IPS-18a (cell line): ENCODE data around the gene EGFL7.

ENCODE experiments used
- H3K27ac ChIP-seq: one replicate; pipeline ENCODE4 v1.5.1; 2013; ENCODE audit warnings: low read length
- H3K27me3 ChIP-seq: one replicate; pipeline ENCODE4 v1.6.1; 2013; ENCODE audit warnings: mild to moderate bottlenecking, low read length; ENCODE audit not compliant: control insufficient read depth, insufficient read depth
- H3K36me3 ChIP-seq: one replicate; pipeline ENCODE4 v1.6.1; 2013; ENCODE audit warnings: low read depth, low read length; ENCODE audit not compliant: control insufficient read depth
- H3K4me1 ChIP-seq: one replicate; pipeline ENCODE4 v1.6.1; 2013; ENCODE audit warnings: low read depth, low read length; ENCODE audit not compliant: control insufficient read depth
- H3K4me3 ChIP-seq: one replicate; pipeline ENCODE4 v1.5.1; 2013; ENCODE audit warnings: low read length
- H3K9ac ChIP-seq: one replicate; pipeline ENCODE4 v1.6.1; 2013; ENCODE audit warnings: mild to moderate bottlenecking, low read length, moderate library complexity
- H3K9me3 ChIP-seq: one replicate; pipeline ENCODE4 v1.6.1; 2013; ENCODE audit warnings: low read depth, low read length; ENCODE audit not compliant: control insufficient read depth

The EGFL7 gene

DNA sequence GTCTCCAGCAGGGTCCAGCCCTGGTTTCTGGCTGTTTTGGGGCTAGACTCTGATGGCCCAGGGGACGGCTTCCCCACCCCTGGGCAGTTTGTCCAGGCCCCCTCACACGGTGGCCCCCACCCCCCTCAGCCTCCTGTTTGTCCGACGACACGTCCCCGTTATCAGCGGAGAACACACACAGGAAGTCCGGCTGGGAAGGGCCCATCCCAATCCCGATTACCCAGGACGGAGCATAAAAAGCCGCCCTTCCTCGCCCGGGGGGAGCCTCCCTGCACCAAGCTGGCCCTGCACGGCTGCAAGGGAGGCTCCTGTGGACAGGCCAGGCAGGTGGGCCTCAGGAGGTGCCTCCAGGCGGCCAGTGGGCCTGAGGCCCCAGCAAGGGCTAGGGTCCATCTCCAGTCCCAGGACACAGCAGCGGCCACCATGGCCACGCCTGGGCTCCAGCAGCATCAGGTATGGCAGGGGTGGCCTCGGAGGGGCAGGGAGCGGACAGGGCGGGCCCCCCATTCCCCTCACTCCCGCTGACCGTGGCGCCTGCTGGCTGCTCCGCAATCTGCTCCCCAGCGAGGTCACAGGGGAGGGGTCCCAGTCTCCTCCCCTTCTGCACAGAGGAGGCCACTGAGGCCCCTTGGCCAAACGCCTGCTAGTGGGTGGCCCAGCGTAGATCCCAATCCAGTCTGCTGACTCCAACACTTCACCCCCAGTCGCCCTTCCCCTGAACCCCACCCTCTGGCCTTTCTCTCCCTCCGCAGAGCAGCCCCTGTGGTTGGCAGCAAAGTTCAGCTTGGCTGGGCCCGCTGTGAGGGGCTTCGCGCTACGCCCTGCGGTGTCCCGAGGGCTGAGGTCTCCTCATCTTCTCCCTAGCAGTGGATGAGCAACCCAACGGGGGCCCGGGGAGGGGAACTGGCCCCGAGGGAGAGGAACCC is at the start of gene EGFL7:
Gene EGFL7 (plus strand): TSS at position 261 of the 926 bp plus-strand sequence. CDS start 5,367 bp downstream, outside the sequence.
- no peaks in the 10 kb centered on the region for H3K4me1 ChIP-seq
- no peak within 1 kb of the TSS for H3K4me3 ChIP-seq
- no peak within 1 kb of the TSS for H3K27ac ChIP-seq
- peaks cover 10% of the 10 kb centered on the region for H3K27me3 ChIP-seq
- no peaks in the 10 kb centered on the region for H3K9me3 ChIP-seq
- H3K36me3 ChIP-seq = no peaks in the 10 kb centered on the region
- no peak within 1 kb of the TSS for H3K9ac ChIP-seq

DNA sequence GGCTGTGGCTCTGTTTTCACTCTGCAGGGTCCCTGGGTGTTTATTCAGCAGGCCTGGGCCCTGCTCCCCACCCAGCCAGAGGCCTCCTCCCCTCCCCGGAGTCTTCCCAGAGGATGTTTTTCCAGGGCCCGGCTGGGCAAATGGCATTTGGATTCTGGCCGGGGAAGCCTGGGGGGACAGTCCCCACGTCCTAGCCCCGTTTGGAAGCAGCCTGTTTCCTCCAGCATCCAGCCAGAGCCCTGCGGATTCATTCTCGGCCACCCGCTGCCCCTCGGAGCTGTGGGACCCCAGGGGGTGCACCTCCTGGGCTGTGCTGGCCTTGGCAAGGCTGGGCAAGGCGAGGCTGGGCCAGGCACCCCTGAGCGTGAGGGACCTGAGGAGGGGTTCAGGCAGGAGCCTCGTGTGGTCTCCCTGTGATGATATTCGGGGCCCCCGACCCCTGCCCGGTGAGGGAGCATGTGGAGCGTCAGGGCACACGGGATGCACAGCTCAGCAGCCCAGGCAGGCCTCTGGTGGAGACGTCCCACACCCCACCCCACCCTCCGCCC is 48.8 kb upstream of the EGFL7 start:
- Histone ChIP-seq H3K9ac (no peak overlapping the region), H3K4me3 (no peak overlapping the region), H3K9me3 (no peaks in the 10 kb centered on the region), H3K27me3 (no peaks in the 10 kb centered on the region), H3K27ac (no peak overlapping the region), H3K36me3 (no peaks in the 10 kb centered on the region), H3K4me1 (no peaks in the 10 kb centered on the region)

DNA sequence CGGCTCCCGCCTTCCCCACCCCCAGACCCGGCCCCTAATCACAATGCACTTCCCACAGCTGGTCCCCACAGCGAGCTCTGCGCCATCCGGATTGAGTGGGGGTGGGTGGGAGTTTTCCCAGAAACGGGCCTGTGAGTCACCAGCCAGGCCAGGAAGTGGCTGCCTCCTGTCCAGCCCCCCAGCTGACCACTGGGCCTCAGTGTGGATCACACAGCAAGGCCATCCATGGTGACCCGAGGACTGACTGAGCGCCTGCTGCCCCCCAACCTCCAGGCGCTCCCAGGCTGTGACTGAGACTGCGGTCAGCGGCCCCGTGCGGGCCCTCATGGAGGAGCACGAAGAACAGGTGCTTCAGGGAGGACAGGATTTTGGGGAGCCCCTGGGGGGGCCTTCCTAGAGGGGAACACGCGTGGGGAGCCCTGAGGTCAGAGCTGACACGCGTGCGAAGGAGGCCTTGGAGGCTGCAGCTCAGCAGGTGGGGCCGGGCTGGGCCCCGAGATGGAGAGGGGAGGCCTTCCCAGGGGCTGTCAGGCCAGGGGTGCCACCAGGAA is 48.3 kb upstream of the EGFL7 start:
- Histone ChIP-seq H3K36me3 (no peaks in the 10 kb centered on the region), H3K27me3 (no peaks in the 10 kb centered on the region), H3K4me1 (no peaks in the 10 kb centered on the region), H3K4me3 (no peak overlapping the region), H3K27ac (no peak overlapping the region), H3K9ac (no peak overlapping the region), H3K9me3 (no peaks in the 10 kb centered on the region)

DNA sequence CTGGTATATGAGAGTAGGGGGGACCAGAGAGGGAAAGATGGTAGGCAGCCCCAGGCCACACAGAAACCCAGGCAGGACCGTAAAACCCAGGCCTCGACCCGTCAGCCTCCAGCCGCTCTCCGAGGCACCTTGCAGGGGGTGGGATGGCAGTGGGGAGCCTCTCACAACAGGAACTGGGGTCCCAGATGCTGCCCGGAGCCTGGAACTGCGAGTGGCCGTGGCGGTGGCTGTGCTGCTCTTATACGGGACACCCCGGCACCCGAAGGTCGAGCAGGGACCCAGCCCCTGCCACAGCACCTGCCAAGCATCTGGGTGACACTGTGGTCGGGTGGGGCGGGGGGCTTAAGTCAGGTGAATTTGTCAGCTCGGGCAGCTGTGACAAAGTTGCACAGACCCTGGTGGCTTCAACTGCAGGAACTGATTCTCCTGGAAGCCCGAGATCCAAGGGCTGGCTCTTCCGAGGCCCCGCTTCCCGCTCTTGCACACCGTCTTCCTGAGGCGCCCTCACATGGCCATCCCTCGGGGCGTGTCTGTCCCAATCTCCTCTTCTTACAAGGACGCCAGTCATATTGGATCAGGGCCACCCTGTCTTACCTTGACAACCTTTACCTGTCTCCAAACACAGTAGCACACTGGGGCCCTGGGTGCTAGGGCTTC is 47.6 kb upstream of the EGFL7 start:
- Histone ChIP-seq H3K4me1 (no peaks in the 10 kb centered on the region), H3K27ac (no peak overlapping the region), H3K9ac (no peak overlapping the region), H3K27me3 (no peaks in the 10 kb centered on the region), H3K36me3 (no peaks in the 10 kb centered on the region), H3K9me3 (no peaks in the 10 kb centered on the region), H3K4me3 (no peak overlapping the region)

DNA sequence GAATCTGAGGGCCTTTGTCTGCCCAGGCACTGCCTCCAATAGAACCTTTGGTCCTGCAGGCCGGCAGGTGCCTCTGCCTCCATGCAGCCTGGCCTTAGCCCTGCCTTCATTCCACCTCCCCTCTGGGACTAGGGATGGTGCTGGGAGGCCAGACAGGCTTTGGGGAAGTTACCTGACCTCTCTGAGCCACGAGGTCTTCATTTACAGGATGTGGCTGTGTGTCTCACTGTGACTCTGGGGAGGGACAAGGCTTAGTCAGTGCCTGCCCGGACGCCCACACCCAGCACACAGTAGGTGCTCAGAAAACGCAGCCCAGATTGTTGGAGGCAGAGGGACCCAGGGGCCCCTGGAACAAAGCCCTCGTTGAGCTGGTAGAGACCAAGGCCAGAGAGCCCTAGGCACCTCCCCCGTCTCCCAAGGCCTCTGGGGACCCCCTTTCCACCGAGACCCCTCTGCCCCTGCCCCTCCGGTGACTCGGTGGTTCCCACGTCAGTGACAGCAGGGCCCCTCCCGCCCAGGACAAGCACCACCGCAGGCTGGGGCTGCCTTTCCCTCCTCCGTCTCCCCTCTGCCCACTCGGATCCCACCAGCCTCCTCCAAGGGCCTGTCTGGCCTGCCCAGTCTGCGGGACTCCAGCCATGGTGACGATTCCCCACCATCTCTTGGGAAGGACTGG is 46.9 kb upstream of the EGFL7 start:
- no peaks in the 10 kb centered on the region for H3K9me3 ChIP-seq
- H3K27ac ChIP-seq = no peak overlapping the region
- H3K4me3 ChIP-seq = no peak overlapping the region
- no peaks in the 10 kb centered on the region for H3K36me3 ChIP-seq
- no peak overlapping the region for H3K9ac ChIP-seq
- no peaks in the 10 kb centered on the region for H3K4me1 ChIP-seq
- H3K27me3 ChIP-seq = no peaks in the 10 kb centered on the region

DNA sequence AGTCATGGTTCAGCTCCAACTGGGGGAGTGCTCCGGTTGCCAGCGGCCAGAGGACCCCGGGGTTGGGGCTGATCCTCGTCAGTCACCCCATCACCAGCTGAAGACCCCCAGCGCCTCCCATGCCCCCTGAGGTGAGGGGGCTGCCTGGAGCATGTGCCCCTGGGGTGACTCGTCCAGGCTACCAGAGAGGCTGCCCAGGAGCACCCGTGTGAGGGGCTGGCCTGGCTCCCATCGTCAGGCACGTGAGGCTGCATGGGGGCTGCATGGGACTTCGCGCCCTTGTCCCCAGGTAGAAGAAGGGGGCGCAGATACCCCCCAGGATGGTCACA is 46.4 kb upstream of the EGFL7 start:
- H3K36me3 ChIP-seq = no peaks in the 10 kb centered on the region
- H3K27me3 ChIP-seq = no peaks in the 10 kb centered on the region
- H3K9me3 ChIP-seq = no peaks in the 10 kb centered on the region
- H3K27ac ChIP-seq = no peak overlapping the region
- H3K9ac ChIP-seq = no peak overlapping the region
- no peaks in the 10 kb centered on the region for H3K4me1 ChIP-seq
- H3K4me3 ChIP-seq = no peak overlapping the region

DNA sequence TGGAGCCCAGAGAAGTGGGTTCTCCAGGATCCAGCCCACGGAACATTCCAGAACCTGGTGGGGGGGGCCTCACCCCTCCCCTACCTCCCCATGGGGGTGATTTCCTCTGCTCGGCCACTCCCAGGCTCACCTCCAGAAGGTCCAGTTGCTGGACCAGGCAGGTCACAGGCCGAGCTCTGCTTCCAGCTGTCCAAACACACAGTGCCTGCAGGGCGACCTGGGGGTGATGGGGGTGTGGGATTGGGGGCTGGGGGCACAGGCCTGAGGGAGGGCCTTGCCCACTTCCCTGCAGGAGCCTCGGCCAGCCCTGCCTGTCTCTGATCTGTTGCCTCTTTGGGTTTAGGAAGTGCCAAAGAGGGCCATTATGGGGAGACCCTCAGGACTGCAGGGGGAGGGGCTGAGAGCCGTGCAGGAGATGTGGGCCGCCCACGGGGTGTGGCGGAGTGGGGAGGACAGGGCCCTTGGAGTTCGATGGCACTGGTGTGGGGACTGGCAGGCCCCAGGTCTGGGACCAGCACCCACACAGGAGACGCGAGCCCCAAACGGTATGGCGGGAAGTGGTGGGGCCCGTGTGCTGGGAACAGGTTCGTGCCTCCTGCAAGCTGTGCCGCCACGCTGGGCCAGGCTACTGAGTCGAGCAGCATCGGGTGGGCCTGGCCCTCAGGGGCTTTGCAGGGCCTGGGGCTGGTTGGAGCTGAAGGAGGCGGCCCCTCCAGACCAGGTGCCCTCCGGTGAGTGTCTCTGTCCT is 45.6 kb upstream of the EGFL7 start:
- Histone ChIP-seq H3K9ac (no peak overlapping the region), H3K9me3 (no peaks in the 10 kb centered on the region), H3K27ac (no peak overlapping the region), H3K4me1 (no peaks in the 10 kb centered on the region), H3K27me3 (no peaks in the 10 kb centered on the region), H3K36me3 (no peaks in the 10 kb centered on the region), H3K4me3 (no peak overlapping the region)

DNA sequence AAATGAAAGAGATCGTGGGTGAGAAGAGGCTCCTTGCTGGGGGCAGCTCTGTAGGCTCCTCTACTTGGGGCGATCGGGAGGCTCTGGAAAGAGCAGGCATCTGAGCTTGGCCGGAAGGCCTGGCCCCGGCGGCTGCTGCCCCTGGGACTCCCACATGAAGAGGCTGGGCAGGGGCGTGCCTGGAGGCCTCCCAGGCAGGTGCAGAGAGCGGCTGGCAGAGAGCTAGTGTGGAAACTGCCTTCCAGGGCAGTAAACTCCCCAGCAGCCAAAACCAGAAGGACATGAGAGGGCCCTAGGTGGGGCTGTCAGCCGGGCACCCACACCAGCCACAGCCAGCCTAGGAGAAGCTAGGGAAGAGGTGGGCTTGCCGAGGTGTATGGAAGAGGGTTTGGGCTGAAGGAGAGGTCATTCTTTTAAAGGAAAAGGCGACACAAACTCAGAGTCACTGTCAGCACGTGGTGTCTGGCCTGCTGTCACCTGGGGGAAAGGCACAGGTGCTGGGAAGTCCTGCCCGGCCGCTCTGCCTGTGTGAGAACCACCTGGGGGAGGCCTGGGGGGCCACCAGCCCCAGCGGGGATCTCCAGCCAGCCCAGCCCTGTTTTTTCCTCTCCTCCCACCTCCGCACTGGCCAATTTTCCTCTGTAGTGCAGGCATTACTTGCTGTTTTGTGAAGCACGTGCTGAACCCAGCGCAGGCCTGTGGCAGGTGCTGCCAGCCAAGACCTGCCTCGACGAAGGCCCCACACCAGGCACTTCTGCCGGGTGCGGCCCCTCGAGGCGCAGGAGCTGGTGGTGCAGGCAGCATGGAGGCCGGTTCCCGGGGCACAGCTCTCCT is 44.8 kb upstream of the EGFL7 start:
- Histone ChIP-seq H3K9me3 (no peaks in the 10 kb centered on the region), H3K36me3 (no peaks in the 10 kb centered on the region), H3K27me3 (no peaks in the 10 kb centered on the region), H3K27ac (no peak overlapping the region), H3K4me3 (no peak overlapping the region), H3K4me1 (no peaks in the 10 kb centered on the region), H3K9ac (no peak overlapping the region)

DNA sequence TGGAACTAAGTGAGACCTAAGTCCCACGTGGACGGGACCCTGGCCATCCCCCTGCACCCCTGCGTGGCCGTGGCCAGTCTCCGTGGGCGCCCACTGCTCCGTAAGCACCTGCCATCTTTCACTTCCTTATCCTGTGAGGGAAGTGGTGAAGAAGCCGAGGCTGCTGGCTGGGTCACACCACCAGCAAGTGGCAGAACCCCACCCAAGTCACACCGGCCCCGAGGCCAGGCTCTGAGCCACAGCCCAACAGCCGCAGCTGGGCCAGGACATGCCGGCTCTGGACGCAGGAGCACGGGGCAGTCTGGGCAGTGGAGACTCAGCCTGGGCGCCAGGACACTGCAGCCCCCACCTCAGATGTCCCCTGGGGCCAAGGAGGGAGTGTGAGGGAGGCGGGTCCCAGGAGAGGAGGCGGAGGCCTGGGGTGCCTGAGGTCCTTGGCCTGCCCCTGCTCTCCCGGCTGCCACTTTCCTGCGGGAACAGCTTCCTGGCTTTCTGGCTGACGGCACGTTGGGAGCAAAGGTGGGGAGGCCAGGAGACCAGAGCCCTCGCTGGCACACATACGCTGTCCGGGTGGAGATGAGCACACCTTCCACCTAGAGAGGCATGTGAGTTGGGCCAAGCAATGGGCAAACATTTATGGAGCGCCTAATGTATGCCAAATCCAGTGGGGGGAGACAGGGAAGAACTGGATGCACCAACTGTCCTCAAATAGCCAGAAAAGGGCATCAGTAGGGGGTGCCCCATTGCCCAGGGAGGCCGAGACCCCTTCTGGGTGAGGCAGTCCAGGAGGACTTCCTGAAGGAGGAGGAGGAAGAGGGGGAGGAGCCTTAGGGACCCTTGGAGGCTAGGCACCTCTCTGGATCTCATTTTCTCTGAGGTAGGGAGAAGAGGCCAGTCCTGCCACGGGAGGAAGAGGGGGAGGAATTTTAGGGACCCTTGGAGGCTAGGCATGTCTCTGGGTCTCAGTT is 43.9 kb upstream of the EGFL7 start:
- Histone ChIP-seq H3K27ac (no peak overlapping the region), H3K27me3 (no peaks in the 10 kb centered on the region), H3K4me3 (no peak overlapping the region), H3K36me3 (no peaks in the 10 kb centered on the region), H3K9me3 (no peaks in the 10 kb centered on the region), H3K4me1 (no peaks in the 10 kb centered on the region), H3K9ac (no peak overlapping the region)
